GM18909 (cell line): ENCODE results near the gene ADTRP.

Experiments used
- ATAC-seq: cut with Tn5 transposase; IDR thresholded peaks from one replicate; pipeline ENCODE4 v1.9.1; 2021; ENCODE audit warnings: mild to moderate bottlenecking; ENCODE audit not compliant: unreplicated experiment, poor library complexity

ADTRP gene

GRCh38 chr6:11732036-11732631 is 46.5 kb downstream of the ADTRP start:
- ATAC-seq = peak; percentile 71

- ATAC-seq = no peak
These were observed 47.2 kb downstream of the ADTRP start for GRCh38 chr6:11731423-11731822.

- peak; percentile 56 for ATAC-seq
These were observed 48.0 kb downstream of the ADTRP start for GRCh38 chr6:11730641-11731040.

- no peak for ATAC-seq
These were observed 49.5 kb downstream of the ADTRP start for GRCh38 chr6:11729076-11729475.

- no peak for ATAC-seq
These were observed 50.3 kb downstream of the ADTRP start for GRCh38 chr6:11727998-11728961.

- ATAC-seq = no peak
These were observed 51.1 kb downstream of the ADTRP start for GRCh38 chr6:11727346-11727997.

- no peak for ATAC-seq
These were observed 54.3 kb downstream of the ADTRP start for GRCh38 chr6:11724286-11724685.

GRCh38 chr6:11722805-11723631 is 55.6 kb downstream of the ADTRP start:
- peak; percentile 55 for ATAC-seq

GRCh38 chr6:11722220-11722619 is 56.4 kb downstream of the ADTRP start:
- peak; percentile 52 for ATAC-seq

- ATAC-seq = no peak
These were observed 60.1 kb downstream of the ADTRP start for GRCh38 chr6:11718463-11718862.

GRCh38 chr6:11718031-11718430 is 60.6 kb downstream of the ADTRP start:
- no peak for ATAC-seq

GRCh38 chr6:11714798-11715285 is 63.8 kb downstream of the ADTRP start:
- ATAC-seq = no peak

- peak; percentile 60 for ATAC-seq
These were observed 64.3 kb downstream of the ADTRP start for GRCh38 chr6:11714116-11714797.

GRCh38 chr6:11712760-11713159 is 65.8 kb downstream of the ADTRP start:
- no peak for ATAC-seq

GRCh38 chr6:11711984-11712711 is 66.5 kb downstream of the ADTRP start:
- ATAC-seq = no peak

GRCh38 chr6:11711003-11711983 is 67.3 kb downstream of the ADTRP start:
- no peak for ATAC-seq

- no peak for ATAC-seq
These were observed 68.3 kb downstream of the ADTRP start for GRCh38 chr6:11710311-11710761.

- ATAC-seq = no peak
These were observed 72.4 kb downstream of the ADTRP start for GRCh38 chr6:11706171-11706570.
